Activated CD8-positive, alpha-beta memory T cell treated with anti-CD3 and anti-CD28 coated beads for 48 hours (primary cell): ENCODE measurements around the gene ELAVL2.

Experiments
- DNase-seq, 3 experiments: peaks; one replicate each; pipeline ENCODE4 v3.0.0-alpha.2; 2020; ENCODE audit warnings: low read depth in 2 of 3, low spot score in 2 of 3

Gene ELAVL2

DNA sequence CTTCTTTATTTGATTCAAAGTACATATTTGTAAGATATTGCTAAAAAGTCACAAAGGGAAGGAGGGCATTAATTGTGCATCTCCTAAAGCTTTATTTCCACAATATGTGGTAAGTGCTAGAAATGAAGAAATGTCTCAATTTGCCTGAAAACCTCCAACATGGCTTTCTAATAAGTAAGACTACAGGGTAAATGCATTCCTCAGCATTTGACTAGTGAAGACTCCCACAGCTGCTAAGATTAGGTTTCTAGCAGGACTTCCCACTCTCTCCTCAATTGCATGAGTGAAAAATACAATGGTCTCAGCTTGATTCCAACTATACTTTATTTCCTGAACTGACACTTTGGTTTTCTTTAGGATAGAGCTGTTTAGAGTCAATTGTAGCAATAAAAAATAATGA, 162.1 kb downstream of the ELAVL2 start:
- DNase-seq: no peak

DNA sequence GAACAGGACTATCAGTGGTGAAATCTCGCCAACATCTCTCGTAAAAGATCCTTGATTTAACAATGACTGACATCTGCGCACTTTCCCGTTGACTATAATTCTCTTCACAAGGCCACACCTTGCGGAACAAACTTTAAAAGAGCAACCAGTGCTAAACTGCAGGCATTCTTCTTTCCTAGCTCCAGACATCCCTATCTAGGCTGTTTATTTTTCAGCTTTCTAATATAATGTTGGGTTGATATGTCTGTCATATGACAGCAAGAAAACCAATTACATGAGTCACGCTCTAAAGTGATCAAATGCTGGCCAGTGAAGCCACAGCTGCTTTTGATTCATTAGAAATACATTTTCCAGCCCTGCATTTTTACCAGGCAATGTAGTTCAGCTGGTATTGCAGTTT, 162.5 kb downstream of the ELAVL2 start:
- no peak for DNase-seq

DNA sequence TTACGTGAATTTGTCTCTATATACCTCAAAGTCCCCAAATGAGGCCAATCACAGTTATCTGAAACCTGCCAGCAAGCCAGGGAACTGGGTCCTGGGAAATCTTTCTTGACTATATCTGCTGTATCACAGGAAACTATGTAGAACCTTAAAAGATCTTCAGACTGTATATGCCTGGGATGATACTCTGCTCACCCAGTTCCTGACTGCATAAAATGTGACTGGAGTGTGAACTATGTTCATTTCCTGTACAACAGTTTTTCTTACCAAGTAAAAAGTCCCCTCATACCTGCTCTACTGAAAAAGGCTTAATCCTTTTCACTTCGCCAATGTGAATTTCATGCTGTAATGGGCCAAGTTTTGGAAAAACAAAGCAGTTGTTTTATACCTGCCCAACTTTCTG, 162.9 kb downstream of the ELAVL2 start:
- DNase-seq: no peak

DNA sequence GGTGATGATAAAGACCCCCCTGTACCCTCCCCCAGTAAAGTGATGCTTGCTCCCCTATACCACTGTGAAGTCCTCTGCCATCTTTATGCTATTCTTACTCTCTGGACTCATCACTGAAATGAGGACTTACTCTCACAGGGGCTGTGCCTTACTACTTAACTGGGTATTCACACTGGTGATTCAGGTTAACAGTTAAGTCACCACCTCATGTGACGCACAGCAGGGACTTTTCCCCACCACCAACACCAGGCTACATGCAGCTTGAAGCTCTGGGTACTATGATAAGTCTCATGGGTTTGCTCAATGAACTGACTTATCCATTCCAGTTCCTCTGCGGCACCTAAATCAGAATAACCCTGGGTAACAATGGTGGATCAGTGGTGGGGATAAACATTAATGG, 163.7 kb downstream of the ELAVL2 start:
- DNase-seq: no peak

DNA sequence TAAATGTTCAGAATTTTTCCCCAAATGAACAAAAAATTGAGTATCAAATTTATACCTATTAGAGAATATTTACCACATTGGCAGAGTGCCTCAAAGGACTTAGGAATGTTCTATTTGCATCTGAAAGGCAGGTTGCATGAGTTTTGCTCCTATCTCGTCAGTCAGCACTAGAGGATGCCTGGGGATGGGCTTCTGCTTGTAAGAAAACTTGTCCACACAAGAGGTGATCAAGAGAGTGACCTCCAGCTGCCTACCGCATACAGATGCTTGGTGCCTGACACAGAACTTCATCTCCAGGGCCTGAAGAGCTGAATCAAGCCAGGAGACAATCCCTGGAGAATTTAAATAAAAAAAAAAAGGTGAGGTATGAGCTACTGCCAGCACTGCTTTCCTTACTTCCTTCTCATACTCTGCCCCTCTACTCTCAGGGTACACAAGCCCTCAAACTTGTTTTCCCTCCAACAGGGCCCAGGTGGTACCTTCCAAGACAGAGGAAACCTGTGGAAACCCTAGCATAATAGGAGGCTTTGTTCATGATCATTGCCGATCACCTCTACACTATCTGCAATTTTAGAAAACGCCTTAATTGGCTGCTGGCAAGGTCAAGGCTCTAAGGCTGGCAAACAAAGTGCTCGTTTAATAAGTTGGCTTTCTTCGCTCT, 166.6 kb downstream of the ELAVL2 start:
- no peak for DNase-seq

DNA sequence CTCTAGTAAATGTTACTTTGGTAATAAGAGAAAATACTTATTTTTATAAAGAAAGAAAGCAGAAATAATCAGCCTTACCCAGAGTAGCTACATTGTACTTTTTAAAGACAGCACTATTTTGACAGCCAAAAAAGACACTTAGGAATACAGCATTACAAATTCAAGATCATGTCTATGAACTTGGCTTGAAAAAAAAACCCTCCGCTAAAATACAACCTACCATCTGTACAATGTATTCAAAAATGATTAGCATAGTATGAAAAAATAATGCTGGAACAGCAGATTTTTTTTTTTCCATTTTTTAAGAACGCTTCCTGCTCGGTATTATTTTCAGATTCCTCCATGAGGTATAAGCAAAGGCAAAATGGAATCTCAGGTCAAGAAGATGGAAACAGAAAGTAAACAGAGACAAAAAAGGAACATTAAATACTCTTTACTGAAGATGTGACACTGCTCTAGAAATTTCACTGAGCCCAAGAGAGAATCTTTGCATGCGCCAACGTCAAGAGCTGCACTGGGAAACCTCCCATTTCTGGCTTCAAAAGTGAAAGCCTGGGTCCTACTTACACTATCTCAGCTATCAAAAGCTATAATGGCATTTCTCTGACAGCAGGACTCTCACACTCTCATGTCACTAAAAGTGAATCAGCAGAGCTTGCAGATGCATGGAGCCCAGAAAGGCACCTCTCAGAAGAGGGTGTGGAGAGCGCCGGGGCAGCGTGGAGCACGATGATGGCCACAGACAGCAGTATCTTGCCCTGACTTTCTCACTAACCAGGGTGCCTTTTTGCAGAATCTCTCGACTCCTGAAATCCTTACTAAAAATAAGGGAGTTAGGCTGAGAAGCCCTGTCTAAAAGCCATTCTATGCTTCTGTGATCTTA, 167.4 kb downstream of the ELAVL2 start:
- DNase-seq: no peak

DNA sequence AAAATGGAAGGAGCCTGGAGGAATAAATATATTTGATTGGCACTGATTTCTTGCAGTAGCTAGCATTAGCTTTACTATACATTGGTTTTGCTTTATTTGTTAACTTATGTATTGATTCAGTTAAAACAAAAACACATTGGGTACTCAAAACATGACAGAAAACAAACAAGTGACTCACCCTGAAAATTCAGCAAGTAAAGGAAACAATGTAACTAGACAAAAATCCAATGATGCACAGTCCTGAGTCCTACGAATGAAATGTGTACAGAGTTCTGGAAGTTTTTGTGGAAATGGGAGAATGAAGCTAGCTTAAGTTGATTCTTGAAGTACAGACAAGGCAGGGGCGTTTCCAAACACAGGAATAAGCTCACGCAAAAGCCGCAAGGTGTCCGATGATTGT, 175.0 kb downstream of the ELAVL2 start:
- DNase-seq: no peak

DNA sequence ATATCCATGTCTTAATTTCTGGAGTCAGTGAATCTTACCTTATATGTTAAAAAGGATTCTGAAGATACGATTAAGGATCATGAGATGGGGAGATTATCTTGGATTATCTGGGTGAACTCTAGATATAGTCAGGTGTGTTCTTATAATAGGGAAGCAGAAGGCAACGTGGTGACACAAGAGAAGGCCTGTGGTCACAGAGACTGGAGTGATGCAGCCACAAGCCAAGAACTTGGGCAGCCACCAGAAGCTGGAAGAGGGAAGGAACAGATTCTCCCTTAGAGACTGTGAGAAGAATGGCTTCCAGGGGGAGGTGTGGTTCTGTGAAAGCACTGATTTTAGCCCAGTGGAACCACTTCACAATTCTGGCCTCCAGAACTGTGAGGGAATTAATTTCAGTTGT, 177.4 kb downstream of the ELAVL2 start:
- DNase-seq: no peak

DNA sequence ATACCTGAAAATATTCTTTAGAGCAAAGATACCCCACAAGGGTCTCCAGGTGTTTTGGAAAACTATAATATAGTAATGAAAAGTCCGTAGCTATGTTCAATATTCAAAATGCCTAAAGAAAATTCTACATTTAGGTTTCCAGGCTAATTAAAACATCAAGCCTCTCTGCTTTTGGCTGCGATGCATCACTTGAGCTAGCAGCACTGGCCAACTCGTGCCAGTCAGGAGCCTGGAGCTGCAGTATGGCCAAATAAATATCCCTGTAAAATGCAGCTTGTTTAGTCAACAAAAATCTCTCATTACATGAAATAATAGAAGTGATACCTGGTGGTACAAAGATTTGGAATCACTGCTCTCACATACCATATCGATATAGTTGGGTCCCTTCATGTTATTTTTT, 181.1 kb downstream of the ELAVL2 start:
- no peak for DNase-seq

DNA sequence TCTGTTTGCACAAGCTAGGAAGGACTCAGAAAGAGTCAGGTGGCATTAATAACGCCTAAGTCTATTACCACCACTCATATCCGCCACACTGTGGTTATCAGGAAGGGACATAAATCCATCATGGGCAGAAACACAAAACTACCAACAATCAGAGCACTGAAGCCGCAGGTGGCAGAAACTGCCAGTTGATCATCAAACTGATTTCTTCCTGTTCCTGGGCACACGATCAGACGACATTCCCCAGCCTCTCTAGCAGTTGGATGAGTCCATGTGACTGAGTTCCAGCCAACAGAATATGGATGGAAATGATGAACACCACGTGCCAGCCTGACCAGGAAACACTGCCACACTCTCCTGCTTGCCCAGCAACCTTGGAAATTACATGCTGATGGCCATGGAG, 181.7 kb downstream of the ELAVL2 start:
- DNase-seq: no peak

DNA sequence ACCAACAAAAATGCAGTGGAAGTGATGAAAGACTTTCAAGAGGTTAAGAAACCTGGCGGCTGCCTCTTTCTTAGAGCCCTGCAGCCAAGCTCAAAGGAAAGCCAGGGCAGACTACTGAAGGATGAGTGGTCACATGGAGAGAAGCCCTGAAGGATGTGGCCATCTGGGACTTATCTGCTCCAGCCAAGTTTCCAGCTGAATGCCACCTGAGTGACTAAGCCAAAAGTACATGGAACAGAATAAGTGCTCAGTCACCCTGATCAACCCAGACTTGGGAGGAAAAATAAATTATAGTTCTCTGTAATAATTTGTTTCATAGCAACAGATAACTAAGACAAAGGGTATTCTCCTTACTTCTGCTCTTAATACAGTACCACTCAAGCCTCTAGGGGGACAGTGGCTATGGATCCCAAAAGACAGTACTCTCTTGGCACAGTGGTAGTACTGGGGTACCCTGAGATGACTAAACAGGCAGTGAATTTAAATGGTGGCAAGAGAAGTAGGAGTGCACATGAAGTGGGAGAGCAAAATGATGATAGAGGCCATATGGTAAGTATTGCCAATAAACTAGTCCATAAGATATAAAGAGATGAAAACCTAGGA, 182.3 kb downstream of the ELAVL2 start:
- DNase-seq: no peak
